ENCODE results near the gene MAGEB16. TPM values are rescaled to one million over a fixed set of nuclear protein-coding genes. Genes with fewer than 3 reads are reported as not detected.

MAGEB16 gene
- total RNA-seq, 4 donors from 2014 or later, result not detected

GRCh38 chrX:35841872-35842271, 43.7 kb downstream of the MAGEB16 start:
- H3K9me3 ChIP-seq, result no peaks in the 10 kb centered on the region
- TF ChIP-seq POLR2A (IDR thresholded peaks at IDR 0.05) (no peak), CTCF (IDR thresholded peaks at IDR 0.05 in 4 of 5, conservative IDR thresholded peaks at IDR 0.05 in 1 of 5) (no peak)
- in situ Hi-C loops (cut with MboI; ENCODE audit: low sequenced_read_pairs in 4 of 4) (no loop called here), intact Hi-C loops (cut with DNase I; ENCODE audit: low total_unique reads) (no loop called here)
- H3K27ac ChIP-seq, result no peak overlapping the region
- H3K27me3 ChIP-seq, result no peaks in the 10 kb centered on the region
- no peaks in the 10 kb centered on the region for H3K36me3 ChIP-seq
- DNase-seq (no peak), ATAC-seq (no peak)
- no peak overlapping the region for H3K4me3 ChIP-seq
- no peaks in the 10 kb centered on the region for H3K4me1 ChIP-seq

- H3K4me3 ChIP-seq, result no peak overlapping the region
- no peaks in the 10 kb centered on the region for H3K9me3 ChIP-seq
- H3K27me3 ChIP-seq, result no peaks in the 10 kb centered on the region
- TF ChIP-seq CTCF (IDR thresholded peaks at IDR 0.05 in 4 of 5, conservative IDR thresholded peaks at IDR 0.05 in 1 of 5) (no peak), POLR2A (IDR thresholded peaks at IDR 0.05) (no peak)
- intact Hi-C loops (cut with DNase I; ENCODE audit: low total_unique reads), result no loop called here
- ATAC-seq (no peak), DNase-seq (no peak)
- in situ Hi-C loops (cut with MboI; ENCODE audit: low sequenced_read_pairs in 4 of 4), result no loop called here
- no peak overlapping the region for H3K27ac ChIP-seq
- no peaks in the 10 kb centered on the region for H3K36me3 ChIP-seq
- H3K4me1 ChIP-seq, result no peaks in the 10 kb centered on the region
Measured at GRCh38 chrX:35842674-35843073, 44.5 kb downstream of the MAGEB16 start.

- Histone ChIP-seq H3K27me3 (no peaks in the 10 kb centered on the region), H3K36me3 (no peaks in the 10 kb centered on the region), H3K27ac (no peak overlapping the region), H3K4me3 (no peak overlapping the region), H3K4me1 (no peaks in the 10 kb centered on the region), H3K9me3 (no peaks in the 10 kb centered on the region)
- no peak for DNase-seq
- no peak for ATAC-seq
- TF ChIP-seq POLR2A (IDR thresholded peaks at IDR 0.05) (no peak), CTCF (IDR thresholded peaks at IDR 0.05 in 4 of 5, conservative IDR thresholded peaks at IDR 0.05 in 1 of 5) (no peak)
- intact Hi-C loops (cut with DNase I; ENCODE audit: low total_unique reads), result no loop called here
- in situ Hi-C loops (cut with MboI; ENCODE audit: low sequenced_read_pairs in 4 of 4), result no loop called here
Measured at GRCh38 chrX:35847736-35848135, 49.6 kb downstream of the MAGEB16 start.

Other genes starting within 250 kb of the MAGEB16 start
- not detected for gene CFAP47, start 121.4 kb downstream of the MAGEB16 start, total RNA-seq